GM12892 (cell line): Measurements from ENCODE around the gene BSN.

ENCODE experiments used
- POLR2A ChIP-seq: IDR thresholded peaks from 2 replicates; pipeline ENCODE4 v1.6.1; 2011; ENCODE audit warnings: low read depth, low read length, control low read depth
- POLR2AphosphoS5 ChIP-seq: IDR thresholded peaks from 2 replicates; pipeline ENCODE4 v1.6.1; 2011; ENCODE audit warnings: low read depth, low read length, control low read depth

- no peak for TF ChIP-seq POLR2A
- no peak for TF ChIP-seq POLR2AphosphoS5
Observed at GRCh38 chr3:49706456-49707112, 152.3 kb downstream of the BSN start.
